Measurements from ENCODE around the gene GSTA5.

Gene GSTA5

DNA sequence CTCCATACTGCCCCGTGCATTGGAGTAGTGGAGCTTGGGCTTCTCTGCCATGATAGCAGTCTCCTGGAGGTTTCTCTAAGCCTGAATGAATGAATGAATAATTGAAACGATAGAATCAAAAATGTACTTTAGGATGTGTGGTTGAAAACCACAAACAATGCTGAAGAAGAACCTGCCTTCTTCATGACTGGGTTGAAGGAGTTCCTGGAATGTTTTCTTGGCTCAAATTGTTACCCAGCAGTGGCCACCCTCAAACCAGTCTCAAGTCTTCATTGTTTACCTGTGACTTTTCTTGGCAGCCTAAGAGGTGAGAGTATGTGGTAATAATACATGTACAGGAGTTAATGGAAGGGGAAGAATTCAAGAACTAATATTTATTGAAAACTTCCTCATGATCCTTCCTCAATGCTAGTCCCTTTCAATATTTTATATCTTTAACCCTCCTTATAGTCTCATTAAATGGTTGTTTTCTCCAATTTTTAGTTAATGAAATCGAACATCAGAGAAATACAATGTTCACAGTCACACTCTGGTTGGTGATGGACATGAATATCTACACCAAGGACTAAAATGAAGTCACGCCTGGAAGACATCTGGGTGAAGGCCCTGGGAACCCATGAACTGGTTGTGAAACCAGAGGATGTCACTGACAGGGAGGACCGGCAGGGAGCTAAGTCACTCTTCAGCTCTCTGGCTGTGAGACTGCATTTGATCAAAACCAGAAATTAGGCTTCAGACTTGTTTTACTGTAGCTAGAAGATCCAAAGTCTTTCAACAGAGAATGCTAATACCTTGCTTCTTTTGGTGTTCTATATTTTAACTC, at the start of gene GSTA5:
Gene GSTA5 (minus strand): TSS at position 51 of the 823 bp plus-strand sequence.
- TF ChIP-seq, protein P1, sequence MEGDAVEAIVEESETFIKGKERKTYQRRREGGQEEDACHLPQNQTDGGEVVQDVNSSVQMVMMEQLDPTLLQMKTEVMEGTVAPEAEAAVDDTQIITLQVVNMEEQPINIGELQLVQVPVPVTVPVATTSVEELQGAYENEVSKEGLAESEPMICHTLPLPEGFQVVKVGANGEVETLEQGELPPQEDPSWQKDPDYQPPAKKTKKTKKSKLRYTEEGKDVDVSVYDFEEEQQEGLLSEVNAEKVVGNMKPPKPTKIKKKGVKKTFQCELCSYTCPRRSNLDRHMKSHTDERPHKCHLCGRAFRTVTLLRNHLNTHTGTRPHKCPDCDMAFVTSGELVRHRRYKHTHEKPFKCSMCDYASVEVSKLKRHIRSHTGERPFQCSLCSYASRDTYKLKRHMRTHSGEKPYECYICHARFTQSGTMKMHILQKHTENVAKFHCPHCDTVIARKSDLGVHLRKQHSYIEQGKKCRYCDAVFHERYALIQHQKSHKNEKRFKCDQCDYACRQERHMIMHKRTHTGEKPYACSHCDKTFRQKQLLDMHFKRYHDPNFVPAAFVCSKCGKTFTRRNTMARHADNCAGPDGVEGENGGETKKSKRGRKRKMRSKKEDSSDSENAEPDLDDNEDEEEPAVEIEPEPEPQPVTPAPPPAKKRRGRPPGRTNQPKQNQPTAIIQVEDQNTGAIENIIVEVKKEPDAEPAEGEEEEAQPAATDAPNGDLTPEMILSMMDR (IDR thresholded peaks at IDR 0.05; ENCODE audit: low read length, missing control alignments): no peak
- H3K4me3 ChIP-seq (replicated peaks; ENCODE audit: low read depth, low read length): no peak within 1 kb of the TSS
- DNase-seq (ENCODE audit: low read depth): no peak

DNA sequence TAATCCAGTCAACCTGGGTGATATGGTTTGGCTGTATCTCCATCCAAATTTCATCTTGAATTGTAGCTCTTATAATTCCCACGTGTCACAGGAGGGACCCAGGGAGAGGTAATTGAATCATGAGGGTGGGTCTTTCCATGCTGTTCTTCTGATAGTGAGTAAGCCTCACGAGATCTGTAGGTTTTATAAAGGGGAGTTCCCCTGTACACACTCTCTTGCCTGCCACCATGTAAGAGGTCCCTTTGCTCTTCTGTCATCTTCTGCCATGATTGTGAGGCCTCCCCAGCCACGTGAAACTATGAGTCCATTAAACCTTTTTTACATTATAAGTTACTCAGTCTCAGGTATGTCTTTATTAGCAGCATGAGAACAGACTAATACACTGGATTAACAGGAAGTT, 49.4 kb upstream of the GSTA5 start:
- no peak overlapping the region for H3K4me3 ChIP-seq (replicated peaks; ENCODE audit: low read depth, low read length)
- no peak for DNase-seq (ENCODE audit: low read depth)
- TF ChIP-seq, protein P1 (IDR thresholded peaks at IDR 0.05; ENCODE audit: low read length, missing control alignments): no peak

DNA sequence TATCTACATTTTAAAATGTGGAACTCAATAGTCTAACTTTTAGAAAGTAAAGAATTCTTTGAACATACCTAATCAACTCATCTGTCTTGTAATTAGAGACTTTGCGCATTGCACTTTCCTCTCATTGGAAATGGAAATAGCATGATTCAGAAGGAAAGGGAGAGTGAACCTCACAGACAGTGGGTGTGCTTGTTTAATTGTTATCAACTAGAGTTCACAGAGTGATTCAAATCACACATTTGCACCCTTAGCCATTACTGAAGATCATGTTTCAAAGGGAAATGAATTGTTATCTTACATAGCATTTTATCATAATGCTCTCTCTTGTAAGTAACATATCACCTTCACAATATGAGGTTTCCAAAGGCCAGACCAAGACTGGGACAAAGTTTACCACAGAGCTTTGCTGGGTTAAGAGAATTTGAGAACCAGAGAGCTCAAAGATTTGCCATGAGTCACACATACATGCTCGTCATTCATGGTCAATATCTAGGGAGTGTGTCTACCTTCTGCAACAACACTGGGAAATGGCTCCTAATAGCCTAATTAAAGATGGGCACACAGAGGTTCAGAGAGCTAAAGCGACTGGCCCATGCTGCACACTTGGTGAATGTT, 47.4 kb upstream of the GSTA5 start:
- H3K4me3 ChIP-seq (replicated peaks; ENCODE audit: low read depth, low read length): no peak overlapping the region
- DNase-seq (ENCODE audit: low read depth): no peak
- TF ChIP-seq, protein P1 (IDR thresholded peaks at IDR 0.05; ENCODE audit: low read length, missing control alignments): no peak

DNA sequence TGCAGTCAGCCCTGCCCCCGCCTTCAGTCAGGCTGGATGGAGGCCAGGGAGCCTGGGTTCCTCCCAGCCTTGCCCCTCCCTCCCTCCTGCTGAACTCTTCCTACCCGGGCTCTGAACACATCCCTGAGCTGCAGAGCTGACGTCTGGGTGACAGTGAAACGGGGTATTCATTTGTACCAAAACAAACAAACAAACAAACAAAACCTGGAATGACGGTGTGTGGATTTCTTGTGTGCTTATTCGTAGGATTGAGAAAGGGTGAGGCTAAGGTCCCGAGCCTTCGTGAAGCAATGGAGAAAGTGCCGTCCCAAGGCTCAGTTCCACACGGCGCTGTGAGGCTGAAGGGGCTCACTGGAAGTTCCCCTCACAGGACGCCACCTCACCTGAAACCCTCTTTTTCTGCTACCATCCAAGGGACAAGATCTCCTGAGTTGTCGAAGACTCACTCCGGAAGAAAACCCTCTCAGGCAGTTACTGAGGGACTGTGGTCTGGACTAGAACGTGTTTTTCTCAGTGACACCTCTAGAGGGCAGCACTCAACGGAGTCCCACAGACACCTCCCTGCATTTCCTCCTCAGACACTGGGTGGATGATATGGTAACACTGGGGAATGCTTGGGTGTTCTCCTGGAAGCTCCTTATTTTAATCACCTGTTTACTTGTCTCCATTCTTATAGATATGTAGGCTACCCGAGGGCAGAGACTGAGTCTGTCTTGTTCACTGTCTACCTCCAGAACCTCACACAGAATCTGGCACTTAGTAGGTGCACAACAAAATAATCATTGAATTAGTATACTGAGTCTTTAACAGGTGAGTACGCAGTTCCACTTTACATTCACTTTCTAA, 41.6 kb upstream of the GSTA5 start:
- TF ChIP-seq, protein P1 (IDR thresholded peaks at IDR 0.05; ENCODE audit: low read length, missing control alignments): peak; percentile 79
- peak; percentile 77 for DNase-seq (ENCODE audit: low read depth)
- H3K4me3 ChIP-seq (replicated peaks; ENCODE audit: low read depth, low read length): peak overlapping the region; percentile 50

DNA sequence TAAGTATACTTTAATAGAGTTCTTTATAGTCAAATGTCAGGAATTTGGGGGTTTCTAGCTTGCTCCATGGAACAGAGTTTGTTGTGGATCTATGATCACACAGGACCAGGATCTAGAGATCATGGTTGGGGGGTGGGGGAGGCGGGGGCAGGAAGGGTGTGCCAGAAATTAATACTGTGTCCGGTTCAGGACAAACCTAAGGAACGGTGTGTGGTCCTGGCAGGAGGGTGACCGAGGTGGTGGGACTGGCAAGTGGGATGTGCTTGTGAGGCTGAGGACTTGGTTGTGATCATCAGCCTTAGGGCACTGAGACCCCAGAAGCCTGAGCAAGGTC, 41.0 kb upstream of the GSTA5 start:
- H3K4me3 ChIP-seq (replicated peaks; ENCODE audit: low read depth, low read length): no peak overlapping the region
- DNase-seq (ENCODE audit: low read depth): no peak

DNA sequence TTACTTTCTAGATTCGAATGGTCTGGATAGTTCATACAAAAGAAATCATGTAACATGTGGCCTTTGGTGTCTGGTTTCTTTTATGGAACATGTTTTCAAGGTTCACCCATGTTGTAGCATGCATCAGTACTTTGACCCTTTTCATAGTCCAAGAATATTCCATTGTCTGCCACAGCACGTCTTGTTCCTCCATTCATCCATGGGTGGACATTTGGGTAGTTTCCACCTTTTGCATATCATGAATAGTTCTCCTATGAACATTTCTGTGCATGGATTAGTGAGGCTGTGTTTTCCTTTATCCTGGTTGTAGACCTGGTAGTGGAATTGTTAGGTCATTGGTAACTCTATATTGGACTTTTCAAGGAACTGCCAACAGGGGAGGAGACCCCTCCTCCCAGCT, 37.2 kb upstream of the GSTA5 start:
- no peak for DNase-seq (ENCODE audit: low read depth)
- TF ChIP-seq, protein P1 (IDR thresholded peaks at IDR 0.05; ENCODE audit: low read length, missing control alignments): no peak
- H3K4me3 ChIP-seq (replicated peaks; ENCODE audit: low read depth, low read length): no peak overlapping the region

More for the DNA sequence above, 41.0 kb upstream of the GSTA5 start:
- TF ChIP-seq, protein P1 (IDR thresholded peaks at IDR 0.05; ENCODE audit: low read length, missing control alignments): no peak
